Activated CD8-positive, alpha-beta memory T cell treated with anti-CD3 and anti-CD28 coated beads, Interleukin-2, amount 50 U/mL, for 48 hours (primary cell): ENCODE data around the gene APEH.

Experiments
- DNase-seq: peaks from one replicate; pipeline ENCODE4 v3.0.0-alpha.2; 2020

Gene APEH

DNA sequence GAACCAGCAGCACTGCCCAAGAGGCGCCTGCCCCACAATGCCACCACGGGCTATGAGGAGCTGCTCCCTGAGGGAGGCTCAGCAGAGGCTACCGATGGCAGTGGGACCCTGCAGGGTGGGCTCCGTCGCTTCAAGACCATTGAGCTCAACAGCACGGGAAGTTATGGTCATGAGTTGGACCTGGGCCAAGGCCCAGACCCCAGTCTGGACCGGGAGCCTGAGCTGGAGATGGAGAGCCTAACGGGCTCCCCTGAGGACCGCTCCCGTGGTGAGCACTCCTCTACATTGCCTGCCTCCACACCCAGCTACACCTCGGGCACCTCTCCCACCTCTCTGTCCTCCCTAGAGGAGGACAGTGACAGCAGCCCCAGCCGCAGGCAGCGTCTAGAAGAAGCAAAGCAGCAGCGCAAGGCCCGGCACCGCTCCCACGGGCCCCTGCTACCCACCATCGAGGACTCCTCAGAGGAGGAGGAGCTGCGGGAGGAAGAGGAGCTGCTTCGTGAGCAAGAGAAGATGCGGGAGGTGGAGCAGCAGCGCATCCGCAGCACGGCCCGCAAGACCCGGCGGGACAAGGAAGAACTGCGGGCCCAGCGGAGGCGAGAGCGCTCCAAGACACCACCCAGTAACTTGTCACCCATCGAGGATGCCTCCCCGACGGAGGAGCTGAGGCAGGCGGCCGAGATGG, 21.8 kb upstream of the APEH start:
- no peak for DNase-seq

DNA sequence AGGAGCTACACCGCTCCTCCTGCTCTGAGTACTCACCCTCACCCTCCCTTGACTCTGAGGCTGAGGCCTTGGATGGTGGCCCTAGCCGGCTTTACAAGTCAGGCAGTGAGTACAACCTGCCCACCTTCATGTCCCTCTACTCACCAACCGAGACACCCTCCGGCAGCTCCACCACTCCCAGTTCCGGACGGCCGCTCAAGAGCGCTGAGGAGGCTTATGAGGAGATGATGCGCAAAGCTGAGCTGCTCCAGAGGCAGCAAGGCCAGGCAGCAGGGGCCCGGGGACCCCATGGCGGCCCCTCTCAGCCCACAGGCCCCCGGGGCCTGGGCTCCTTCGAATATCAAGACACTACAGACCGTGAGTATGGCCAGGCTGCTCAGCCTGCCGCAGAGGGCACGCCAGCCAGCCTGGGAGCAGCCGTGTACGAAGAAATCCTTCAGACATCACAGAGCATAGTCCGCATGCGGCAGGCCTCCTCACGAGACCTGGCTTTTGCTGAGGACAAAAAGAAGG, 21.2 kb upstream of the APEH start:
- DNase-seq, result no peak

DNA sequence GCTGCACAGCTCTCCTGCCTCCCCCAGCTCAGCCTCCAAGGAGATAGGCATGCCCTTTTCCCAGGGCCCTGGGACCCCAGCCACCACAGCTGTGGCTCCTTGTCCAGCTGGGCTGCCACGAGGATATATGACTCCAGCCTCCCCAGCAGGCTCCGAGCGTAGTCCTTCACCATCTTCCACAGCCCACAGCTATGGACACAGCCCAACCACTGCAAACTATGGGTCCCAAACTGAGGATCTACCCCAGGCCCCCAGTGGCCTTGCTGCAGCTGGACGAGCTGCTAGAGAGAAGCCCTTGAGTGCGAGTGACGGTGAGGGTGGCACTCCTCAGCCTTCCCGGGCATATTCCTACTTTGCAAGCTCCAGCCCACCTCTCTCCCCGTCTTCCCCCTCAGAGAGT, 20.5 kb upstream of the APEH start:
- no peak for DNase-seq

DNA sequence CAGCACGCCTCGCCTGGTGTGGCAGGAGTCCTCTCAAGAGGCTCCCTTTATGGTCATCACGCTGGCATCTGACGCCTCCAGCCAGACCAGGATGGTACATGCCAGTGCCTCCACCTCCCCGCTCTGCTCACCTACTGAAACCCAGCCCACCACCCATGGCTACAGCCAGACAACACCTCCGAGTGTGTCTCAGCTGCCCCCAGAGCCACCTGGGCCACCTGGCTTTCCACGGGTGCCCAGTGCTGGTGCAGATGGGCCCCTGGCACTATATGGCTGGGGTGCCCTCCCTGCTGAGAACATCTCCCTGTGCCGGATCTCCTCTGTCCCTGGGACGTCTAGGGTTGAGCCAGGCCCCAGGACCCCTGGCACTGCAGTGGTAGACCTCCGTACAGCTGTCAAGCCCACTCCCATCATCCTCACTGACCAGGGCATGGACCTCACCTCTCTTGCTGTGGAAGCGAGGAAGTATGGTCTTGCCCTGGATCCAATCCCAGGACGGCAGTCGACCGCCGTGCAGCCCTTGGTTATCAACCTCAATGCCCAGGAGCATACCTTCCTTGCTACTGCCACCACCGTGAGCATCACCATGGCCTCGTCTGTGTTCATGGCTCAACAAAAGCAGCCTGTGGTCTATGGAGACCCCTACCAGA, 19.9 kb upstream of the APEH start:
- no peak for DNase-seq

DNA sequence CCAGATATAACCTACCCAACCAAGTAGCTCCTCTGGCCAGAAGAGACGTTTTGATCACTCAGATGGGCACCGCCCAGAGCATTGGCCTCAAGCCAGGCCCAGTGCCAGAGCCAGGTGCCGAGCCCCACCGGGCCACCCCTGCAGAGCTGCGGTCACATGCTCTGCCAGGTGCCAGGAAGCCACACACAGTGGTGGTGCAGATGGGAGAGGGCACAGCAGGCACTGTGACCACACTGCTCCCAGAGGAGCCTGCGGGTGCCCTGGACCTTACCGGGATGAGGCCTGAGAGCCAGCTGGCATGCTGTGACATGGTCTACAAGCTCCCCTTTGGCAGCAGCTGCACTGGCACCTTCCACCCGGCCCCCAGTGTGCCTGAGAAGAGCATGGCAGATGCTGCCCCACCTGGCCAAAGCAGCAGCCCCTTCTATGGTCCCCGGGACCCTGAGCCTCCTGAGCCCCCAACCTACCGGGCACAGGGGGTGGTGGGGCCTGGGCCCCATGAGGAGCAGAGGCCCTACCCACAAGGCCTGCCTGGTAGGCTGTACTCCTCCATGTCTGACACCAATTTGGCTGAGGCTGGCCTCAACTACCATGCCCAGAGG, 19.1 kb upstream of the APEH start:
- DNase-seq, result no peak

DNA sequence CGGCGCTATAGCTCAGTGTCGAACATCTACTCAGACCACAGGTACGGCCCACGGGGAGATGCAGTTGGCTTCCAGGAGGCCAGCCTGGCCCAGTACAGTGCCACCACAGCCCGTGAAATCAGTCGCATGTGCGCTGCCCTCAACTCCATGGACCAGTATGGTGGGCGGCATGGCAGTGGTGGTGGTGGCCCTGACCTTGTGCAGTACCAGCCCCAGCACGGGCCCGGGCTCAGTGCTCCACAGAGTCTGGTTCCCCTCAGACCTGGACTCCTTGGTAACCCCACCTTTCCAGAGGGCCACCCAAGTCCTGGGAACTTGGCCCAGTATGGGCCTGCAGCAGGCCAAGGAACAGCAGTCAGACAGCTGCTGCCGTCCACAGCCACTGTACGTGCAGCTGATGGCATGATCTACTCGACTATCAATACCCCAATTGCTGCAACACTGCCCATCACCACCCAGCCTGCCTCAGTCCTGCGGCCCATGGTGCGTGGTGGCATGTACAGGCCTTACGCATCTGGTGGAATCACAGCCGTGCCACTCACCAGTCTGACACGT, 18.3 kb upstream of the APEH start:
- no peak for DNase-seq

DNA sequence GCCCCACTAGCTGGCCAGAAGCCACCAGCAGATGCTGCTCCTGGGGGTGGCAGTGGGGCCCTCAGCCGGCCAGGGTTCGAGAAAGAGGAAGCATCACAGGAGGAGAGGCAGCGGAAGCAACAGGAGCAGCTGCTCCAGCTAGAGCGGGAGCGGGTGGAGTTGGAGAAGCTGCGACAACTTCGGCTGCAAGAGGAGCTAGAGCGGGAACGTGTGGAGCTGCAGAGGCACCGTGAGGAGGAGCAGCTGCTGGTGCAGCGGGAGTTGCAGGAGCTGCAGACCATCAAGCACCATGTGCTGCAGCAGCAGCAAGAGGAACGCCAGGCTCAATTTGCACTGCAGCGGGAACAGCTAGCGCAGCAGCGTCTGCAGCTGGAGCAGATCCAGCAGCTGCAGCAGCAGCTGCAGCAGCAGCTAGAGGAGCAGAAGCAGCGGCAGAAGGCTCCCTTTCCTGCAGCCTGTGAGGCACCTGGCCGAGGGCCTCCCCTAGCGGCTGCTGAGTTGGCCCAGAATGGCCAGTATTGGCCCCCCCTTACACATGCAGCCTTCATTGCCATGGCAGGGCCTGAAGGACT, 17.5 kb upstream of the APEH start:
- DNase-seq, result no peak

DNA sequence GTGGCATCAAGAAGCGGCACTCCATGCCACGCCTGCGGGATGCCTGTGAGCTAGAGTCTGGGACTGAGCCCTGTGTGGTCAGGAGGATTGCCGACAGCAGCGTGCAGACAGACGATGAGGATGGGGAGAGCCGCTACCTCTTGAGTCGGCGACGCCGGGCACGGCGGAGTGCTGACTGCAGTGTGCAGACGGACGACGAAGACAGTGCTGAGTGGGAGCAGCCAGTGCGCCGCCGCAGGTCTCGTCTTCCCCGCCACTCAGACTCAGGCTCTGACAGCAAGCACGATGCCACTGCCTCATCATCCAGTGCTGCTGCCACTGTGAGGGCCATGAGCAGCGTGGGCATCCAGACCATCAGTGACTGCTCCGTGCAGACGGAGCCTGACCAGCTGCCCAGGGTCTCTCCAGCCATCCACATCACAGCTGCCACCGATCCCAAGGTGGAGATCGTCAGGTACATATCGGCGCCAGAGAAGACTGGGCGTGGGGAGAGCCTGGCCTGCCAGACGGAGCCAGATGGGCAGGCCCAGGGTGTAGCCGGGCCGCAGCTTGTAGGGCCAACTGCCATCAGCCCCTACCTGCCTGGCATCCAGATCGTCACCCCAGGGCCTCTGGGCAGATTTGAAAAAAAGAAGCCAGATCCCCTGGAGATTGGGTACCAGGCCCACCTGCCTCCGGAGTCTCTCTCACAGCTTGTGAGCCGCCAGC, 16.8 kb upstream of the APEH start:
- DNase-seq, result no peak

DNA sequence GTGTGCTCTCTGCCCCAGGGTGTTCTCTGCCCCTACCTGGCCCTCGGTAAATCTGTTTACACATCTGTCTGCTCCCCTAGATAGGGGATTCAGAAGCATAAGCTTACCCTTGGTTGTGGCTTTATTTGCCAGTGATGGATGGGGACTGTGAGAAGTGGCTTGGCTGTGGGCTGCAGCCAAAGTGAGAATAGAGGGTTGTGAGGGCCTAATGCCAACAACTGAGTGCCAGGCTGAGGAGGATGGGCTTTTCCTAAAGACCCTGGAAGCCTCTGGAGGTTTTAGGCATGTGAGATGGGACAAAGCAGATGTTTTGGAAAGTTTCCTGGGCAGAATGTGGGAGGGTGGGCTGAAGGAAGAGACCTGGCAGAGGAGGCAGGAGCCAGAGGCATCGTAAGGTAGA, 15.4 kb upstream of the APEH start:
- DNase-seq, result no peak

DNA sequence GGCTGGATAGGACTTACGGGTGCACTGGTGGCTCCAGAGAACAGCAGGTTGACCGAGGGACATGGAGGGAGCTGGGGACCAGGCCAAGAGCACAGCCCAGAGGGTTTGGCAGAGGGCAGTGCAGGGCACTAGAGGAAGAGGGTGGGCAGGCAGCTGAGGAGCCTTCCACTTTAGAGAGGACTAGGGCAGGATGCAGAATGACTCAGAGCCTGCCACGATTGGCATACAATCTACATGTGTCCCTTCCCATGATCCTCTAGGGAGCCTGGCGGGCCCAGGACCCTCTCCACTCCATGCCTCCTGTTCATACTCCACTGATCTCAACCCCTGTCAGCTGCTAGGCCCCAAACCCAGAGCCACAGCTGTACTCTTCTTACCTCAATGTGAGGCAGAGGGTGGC, 14.4 kb upstream of the APEH start:
- DNase-seq, result no peak

DNA sequence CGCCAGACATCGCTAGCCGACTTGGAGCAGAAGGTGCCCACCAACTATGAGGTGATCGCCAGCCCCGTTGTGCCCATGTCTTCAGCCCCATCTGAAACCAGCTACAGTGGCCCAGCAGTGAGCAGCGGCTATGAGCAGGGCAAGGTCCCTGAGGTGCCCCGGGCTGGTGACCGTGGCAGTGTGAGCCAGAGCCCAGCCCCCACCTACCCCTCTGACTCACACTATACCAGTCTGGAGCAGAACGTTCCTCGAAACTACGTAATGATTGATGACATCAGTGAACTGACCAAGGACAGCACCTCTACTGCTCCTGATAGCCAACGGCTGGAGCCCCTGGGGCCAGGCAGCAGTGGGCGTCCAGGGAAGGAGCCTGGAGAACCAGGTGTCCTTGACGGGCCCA, 12.9 kb upstream of the APEH start:
- no peak for DNase-seq

DNA sequence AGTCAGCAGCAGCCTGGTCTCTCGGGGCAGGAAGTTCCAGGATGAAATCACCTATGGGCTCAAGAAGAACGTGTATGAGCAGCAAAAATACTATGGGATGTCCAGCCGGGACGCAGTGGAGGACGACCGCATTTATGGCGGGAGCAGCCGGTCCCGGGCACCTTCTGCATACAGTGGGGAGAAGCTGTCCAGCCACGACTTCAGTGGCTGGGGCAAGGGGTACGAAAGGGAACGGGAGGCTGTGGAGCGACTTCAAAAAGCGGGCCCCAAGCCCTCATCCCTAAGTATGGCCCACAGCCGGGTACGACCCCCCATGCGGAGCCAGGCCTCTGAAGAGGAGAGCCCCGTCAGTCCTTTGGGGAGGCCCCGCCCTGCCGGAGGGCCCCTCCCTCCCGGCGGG, 12.1 kb upstream of the APEH start:
- no peak for DNase-seq

DNA sequence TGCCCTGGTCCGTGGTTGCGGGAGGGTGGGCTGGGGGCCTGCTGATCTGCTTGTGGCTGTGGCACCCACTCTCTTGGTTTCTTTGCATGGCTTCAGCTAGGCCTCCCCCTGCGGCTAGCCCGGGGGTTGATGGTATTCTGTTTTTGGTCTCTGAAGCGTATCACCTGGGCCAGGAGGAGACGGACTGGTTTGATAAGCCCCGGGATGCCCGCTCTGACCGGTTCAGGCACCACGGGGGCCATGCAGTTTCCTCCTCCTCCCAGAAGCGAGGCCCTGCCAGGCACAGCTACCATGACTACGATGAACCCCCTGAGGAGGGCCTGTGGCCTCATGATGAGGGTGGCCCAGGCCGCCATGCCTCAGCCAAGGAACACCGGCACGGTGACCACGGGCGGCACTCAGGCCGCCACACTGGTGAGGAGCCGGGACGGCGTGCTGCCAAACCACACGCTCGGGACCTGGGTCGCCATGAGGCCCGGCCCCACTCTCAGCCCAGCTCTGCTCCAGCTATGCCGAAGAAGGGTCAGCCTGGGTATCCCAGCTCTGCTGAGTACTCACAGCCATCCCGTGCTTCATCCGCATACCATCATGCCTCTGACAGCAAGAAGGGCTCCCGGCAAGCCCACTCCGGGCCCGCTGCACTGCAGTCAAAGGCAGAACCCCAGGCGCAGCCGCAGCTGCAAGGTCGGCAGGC, 11.3 kb upstream of the APEH start:
- DNase-seq, result no peak

DNA sequence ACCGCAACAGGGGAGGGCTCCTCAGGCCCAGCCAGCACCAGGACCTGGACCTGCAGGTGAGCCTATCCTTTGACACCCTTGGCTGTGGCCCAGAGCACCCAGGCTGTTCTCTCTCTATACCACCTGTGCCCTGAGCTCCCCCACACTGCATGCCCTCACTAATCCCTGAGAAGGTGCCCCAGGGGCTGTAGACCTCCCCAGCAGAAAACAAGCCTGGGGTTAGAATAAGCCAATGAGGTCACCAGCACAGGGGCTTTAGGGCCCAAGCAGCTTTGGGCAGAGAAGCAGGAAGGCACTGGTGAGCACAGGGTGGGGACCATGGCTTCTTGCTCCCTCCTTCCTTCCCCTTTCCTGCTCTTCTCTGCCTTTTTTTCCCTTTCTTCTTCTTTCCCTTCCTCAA, 10.3 kb upstream of the APEH start:
- no peak for DNase-seq

DNA sequence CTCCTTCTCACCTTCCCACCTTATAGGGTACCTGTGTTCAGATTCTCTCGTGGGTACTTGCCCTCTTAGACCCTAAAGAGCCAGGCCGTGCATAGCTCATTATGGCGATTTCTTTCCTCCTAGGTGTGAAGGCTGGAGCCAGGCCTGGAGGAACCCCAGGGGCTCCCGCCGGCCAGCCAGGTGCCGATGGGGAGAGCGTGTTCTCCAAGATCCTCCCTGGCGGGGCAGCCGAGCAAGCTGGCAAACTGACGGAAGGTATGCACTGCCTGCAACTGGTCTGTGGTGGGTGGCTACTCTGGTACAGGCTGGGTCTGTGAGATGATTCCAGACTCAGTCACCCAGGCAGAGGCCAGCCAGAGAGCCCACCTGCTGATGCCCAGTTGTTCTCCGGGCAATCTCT, 9.9 kb upstream of the APEH start:
- DNase-seq, result no peak

DNA sequence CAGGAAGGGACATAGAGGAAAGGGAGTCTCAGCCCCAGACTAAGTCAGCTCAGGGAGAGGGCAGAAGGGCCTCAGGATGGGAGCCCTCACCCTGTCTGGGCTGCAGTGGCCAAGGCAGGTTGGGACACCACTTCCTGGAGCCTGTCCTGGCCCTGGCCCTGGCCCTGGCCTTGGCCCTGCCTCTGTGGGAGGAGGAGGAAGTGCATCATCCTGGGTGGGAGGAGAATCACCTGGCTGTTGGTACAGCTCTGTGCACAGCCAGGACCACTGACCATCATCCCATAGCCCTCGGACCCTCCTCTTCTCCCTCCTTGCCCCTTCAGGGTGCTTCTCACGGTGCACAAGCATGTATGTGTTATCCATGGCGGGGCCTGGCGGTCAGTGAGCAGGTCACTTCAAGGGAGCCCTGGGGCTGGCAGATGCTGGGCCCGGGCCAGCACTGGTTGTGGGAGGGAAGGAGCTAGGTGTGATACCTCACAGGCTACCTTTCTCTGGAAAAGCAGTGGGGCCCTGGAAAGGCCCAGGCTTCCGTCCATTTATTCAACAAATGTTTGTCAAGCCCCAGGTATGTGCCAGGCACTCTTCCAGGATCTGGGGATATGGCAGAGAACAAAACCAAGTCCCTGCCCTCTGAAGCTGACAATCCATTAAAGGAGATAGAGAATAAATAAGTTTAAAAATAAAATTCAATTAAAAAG, 8.2 kb upstream of the APEH start:
- DNase-seq, result no peak

DNA sequence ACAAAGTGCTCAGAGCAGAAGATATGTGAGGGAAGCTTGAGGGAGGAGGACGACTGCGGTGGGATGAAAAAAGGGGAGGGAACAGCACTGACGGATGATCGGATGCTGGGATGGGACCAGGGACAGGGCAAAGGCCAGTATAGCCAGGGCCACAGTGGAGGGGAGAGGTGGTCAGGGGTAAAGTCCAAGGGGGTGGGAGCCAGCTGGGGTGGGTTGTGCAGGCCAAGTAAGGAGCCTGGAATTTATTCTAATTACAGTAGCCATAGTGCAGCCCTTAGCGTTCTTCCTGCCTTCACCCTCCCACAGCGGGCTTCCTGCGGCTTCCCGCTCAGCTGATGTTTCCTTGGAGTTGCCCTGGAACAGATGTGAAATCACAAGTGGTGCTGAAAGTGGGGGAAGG, 7.6 kb upstream of the APEH start:
- no peak for DNase-seq

DNA sequence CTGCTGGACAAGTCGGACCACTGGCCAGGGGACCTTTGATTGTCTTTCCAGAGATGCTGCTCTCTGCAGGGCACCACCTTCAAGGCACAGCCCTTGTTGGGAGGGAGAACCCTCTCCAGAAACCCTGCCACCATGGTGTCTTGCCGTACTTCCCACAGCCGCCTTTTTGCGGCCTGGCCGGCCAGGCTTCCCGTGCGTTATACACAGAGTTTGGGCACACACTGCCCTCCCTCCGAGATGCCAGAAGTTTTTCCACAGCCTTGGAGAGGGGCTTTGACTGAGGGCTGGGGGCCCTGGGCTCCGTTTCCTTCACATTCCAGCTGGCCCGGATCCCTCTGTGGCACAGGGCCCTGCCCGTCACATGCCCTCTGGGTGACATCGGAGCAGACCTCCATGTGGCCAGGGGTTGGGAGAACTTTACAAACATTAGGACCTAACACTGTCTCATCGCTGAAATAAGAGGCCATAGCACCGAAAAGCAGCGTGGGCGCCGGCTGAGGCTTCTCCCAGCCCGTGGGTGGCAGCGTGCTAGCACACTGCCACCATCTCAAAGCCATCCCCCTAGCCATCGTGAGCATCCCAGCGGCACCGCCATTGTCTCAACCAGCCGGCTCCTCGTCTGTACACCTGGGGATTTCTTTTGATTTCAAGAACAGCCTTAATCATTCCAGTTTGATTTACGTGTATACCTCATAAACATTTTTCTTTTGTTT, 6.3 kb upstream of the APEH start:
- DNase-seq, result no peak

DNA sequence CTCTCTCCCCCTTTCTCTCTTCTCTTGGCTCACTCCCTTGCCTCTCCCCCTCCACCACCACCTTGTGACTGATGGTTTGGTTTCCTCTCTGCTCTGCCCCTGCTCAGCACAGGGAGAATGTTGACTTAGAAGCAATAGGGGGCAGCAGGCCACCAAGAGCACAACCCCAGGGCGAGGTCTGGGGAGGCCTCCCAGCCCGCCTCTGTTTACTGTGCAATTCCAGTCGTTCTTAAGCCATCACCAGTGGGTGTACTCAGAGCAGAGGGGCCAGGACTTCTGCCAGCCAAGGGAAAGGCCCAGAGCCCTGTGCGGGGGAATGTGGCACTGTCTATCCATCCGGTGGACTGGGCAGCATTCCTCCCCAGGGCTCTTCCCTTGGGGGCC, 5.7 kb upstream of the APEH start:
- no peak for DNase-seq

DNA sequence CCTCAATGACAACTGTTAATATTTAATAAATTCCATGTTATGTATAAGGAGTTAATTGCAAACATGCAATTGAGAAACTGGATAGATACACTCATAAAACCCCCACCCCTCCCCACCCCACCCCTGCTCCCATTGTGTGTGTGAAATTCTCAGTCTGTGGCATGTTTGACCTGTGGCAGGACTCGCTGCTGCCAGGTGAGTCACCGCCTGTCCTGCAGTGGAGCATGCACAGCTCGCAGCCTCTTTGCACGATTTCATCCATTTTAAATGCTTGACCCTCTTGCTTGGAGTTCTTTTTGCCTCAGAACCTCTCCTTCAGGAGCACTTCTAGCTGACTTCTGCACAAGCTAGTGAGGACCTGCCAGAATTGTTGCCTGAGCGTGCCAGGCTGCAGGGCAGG, 5.3 kb upstream of the APEH start:
- no peak for DNase-seq

DNA sequence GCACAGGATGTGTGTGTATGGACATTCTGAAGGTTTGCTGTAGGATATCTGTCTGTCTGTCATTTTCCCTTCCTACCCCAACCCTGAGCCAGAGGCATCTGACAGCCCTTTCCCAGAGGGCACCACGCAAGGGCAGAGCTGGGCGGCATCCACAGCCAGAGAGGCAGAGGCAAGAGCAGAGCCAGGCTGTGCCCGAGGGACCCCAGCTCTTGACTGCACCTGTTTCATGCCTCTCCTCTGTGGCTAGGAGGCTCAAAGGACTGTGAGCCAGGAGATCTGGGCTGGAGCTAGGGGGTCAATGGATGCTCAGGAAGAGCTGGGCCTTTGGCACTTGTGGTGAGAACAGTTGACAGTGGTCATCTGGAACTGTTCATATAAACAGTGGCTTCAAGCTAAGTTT, 4.8 kb upstream of the APEH start:
- no peak for DNase-seq
